Activated CD4-positive, alpha-beta memory T cell treated with anti-CD3 and anti-CD28 coated beads, Interleukin-2, amount 10 ng/mL, durations not matched to agents 7 days and 5 days (primary cell): Measurements from ENCODE around the gene GPR25. TPM values are rescaled to one million over a fixed set of nuclear protein-coding genes. Genes with fewer than 3 reads are reported as not detected.
"Not testable (repeated sequence)": the region's sequence is repeated elsewhere in the genome, so short reads cannot be mapped to it uniquely, and the experiment has no call there.

Experiments used
- CTCF ChIA-PET: fragments of 350-600 bp; sonication (Branson Sonifier 250); formaldehyde crosslinking; loops from one replicate; lab custom pipeline; 2021; ENCODE audit warnings: antibody characterized with exemption, inconsistent platforms; lab: Charles Lee
- POLR2A ChIA-PET: fragments of 350-600 bp; sonication (Branson Sonifier 250); formaldehyde crosslinking; loops from one replicate; lab custom pipeline; 2021; ENCODE audit warnings: antibody characterized with exemption; lab: Charles Lee
- DNase-seq: peaks from one replicate; pipeline ENCODE4 v3.0.0-alpha.2; 2020
- H3K27ac Mint-ChIP-seq: one replicate; pipeline ENCODE4 v1.8.0; 2021; ENCODE audit warnings: mild to moderate bottlenecking, mixed read lengths
- H3K27me3 Mint-ChIP-seq: one replicate; pipeline ENCODE4 v1.8.0; 2021; ENCODE audit warnings: mixed read lengths
- H3K36me3 Mint-ChIP-seq: one replicate; pipeline ENCODE4 v1.8.0; 2021; ENCODE audit warnings: low read depth, mixed read lengths
- H3K4me1 Mint-ChIP-seq: one replicate; pipeline ENCODE4 v1.8.0; 2021; ENCODE audit warnings: mixed read lengths
- H3K4me3 Mint-ChIP-seq: one replicate; pipeline ENCODE4 v1.8.0; 2021; ENCODE audit warnings: mild to moderate bottlenecking, mixed read lengths
- H3K9me3 Mint-ChIP-seq: one replicate; pipeline ENCODE4 v1.8.0; 2021; ENCODE audit warnings: mixed read lengths
- total RNA-seq, 2 experiments: library from RNA; stranded (reverse); gene quantifications; one replicate each; pipeline ENCODE4 v1.2.3, GENCODE V29; 2021

GPR25 gene
- total RNA-seq, 2 experiments from 2014 or later = 0.25 TPM; not detected in 1

DNA sequence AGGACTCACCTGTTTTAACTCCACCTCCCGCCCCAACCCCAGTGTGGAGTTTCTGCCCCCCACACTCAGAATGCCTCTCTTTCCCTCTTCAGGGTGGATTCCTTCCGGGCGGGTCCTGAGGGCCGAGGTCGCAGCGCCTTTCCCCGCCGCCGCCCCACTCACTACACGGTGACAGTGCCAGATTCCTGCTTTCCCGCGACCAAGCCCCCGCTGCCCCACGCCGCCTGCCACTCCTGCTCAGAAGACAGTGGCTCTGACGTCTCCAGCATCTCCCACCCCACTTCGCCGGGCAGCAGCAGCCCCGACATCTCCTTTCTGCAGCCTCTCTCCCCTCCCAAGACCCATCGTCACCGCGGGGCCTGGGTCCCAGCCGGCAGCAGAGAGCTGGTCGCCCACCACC, 38.6 kb downstream of the GPR25 start:
- Mint-ChIP-seq H3K4me1 (no peaks in the 10 kb centered on the region), H3K36me3 (no peaks in the 10 kb centered on the region), H3K27ac (no peak overlapping the region), H3K9me3 (no peaks in the 10 kb centered on the region), H3K27me3 (peaks cover 38% of the 10 kb centered on the region), H3K4me3 (no peak overlapping the region)
- ChIA-PET POLR2A (no interaction called here), CTCF (no interaction called here)
- no peak for DNase-seq

DNA sequence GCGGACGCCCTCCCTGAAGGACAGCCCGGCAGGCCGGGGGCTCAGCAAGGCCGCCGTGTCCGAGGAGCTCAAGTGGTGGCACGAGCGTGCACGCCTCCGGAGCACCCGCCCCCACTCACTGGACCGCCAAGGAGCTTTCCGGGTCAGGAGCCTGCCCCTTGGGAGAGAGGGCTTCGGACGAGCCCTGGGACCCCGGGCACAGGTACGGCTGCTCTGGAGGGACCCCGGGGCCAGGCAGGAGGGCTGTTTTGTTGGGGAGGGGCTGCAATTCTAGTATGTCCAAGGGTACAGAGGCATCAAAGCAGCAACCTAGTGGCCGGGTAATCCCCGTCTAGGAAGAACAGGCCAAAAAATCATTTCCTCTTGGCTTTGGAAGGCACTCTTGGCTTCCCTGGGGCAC, 39.2 kb downstream of the GPR25 start:
- CTCF ChIA-PET = not testable (repeated sequence)

DNA sequence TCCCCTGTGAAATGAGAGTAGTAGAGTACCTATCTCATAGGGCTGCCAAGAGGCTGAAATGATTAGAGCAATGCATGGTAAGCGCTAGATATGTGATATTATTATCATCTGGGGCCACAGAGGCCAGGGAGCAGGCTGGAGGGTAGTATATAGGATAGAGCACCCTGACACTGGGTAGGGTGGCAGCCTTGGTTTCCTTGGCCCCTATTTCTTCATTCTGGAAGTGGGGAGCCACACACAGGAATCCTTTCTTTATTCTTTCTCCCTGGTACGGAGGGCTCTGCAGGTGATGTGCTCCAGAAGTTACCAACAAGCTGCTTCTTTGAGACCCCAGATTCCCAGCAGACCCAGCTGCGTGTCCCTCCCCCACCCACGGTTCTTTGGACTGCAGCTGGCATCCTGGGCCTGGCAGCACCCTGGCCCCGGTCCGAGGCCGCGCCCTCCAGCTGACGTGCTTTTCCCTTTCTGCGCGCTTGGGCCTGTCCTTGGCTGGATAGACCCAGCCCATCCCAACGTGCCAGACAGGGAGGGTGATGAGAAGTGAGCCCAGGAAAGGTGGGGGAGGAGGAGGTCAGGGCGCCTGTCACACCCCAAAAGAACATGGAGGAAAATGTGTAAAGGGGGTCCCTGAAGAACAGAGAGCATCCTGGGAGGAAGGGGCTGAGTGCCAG, 40.1 kb downstream of the GPR25 start:
- H3K27ac Mint-ChIP-seq = no peak overlapping the region
- no peaks in the 10 kb centered on the region for H3K36me3 Mint-ChIP-seq
- H3K4me1 Mint-ChIP-seq = no peaks in the 10 kb centered on the region
- CTCF ChIA-PET = no interaction called here
- POLR2A ChIA-PET = no interaction called here
- H3K27me3 Mint-ChIP-seq = peaks cover 29% of the 10 kb centered on the region
- no peaks in the 10 kb centered on the region for H3K9me3 Mint-ChIP-seq
- no peak overlapping the region for H3K4me3 Mint-ChIP-seq
- no peak for DNase-seq

More for the DNA sequence above, 39.2 kb downstream of the GPR25 start:
- H3K9me3 Mint-ChIP-seq, H3K4me3 Mint-ChIP-seq, POLR2A ChIA-PET, DNase-seq, H3K36me3 Mint-ChIP-seq, H3K4me1 Mint-ChIP-seq, H3K27ac Mint-ChIP-seq: not testable (repeated sequence)
- peaks cover 35% of the 10 kb centered on the region for H3K27me3 Mint-ChIP-seq

DNA sequence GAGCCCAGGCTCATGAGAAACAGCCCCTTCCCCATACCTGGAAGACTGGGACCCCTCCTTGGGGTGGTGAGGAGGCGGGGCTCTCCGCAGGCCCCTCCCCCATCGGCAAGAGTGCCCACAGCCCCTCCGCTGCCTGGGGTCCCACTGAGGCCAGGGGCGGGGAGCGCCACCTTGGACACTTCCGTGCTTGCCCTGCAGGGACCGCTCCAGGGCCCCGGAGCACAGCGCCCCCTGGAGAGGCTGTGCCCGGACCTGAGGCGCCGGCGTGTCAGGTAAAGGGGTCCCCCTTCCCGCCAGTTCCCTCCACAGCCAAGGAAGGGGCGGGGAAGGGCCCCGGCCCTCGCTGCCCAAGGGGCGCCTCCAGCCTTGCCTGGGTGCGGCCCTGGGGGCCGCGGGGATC, 43.4 kb downstream of the GPR25 start:
- H3K9me3 Mint-ChIP-seq = no peaks in the 10 kb centered on the region
- peaks cover 17% of the 10 kb centered on the region for H3K27me3 Mint-ChIP-seq
- CTCF ChIA-PET = no interaction called here
- no peaks in the 10 kb centered on the region for H3K4me1 Mint-ChIP-seq
- POLR2A ChIA-PET = no interaction called here
- no peak overlapping the region for H3K4me3 Mint-ChIP-seq
- no peak overlapping the region for H3K27ac Mint-ChIP-seq
- H3K36me3 Mint-ChIP-seq = no peaks in the 10 kb centered on the region
- no peak for DNase-seq

DNA sequence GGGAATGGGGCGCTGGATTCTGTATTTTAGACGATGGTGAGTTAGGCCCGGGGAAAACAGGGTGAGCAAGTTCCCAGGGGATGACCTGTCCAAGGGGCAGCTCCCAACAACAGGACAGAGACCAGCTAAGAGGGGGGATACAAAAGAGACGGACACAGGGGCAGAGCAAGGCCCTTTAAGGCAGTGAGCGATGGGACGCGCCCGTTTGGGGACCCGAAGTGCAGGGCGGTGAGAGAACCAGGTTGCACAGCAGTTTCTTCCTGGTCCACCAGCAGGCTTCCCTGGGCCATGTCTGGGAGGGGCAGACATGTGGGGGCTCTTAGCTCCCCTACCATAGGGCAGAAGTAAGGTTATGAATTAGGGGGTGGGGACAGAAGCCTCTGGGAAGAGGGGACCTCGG, 43.9 kb downstream of the GPR25 start:
- Mint-ChIP-seq H3K27ac (no peak overlapping the region), H3K4me3 (no peak overlapping the region), H3K9me3 (no peaks in the 10 kb centered on the region), H3K36me3 (no peaks in the 10 kb centered on the region), H3K27me3 (peaks cover 19% of the 10 kb centered on the region), H3K4me1 (no peaks in the 10 kb centered on the region)
- CTCF ChIA-PET = no interaction called here
- no peak for DNase-seq
- POLR2A ChIA-PET = no interaction called here

DNA sequence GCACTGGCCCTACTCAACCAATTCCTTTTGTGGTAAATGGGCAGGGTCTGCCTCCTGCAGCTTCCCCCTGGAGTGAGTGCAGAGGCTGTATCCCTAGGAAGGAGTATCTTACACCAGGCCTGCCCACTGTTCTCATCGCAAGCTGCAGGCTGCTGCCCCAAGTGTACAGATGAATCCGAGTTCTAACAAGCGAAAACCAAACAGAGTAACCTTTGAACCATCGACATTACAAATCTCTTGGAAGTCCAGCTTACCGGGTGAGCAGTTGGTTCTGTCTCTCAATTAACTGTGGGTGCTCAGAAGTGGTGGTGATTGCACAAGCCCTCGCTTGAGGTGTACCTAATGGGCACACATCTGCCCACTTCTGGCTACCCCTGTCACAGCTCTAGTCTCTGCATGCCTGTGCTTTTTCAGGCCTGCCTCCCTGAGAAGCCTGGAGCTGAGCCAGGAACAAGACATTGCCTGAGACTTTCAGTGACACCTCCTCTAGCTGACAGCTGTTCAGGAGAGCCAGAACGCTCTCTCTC, 44.6 kb downstream of the GPR25 start:
- Mint-ChIP-seq H3K36me3 (no peaks in the 10 kb centered on the region), H3K27me3 (peaks cover 19% of the 10 kb centered on the region), H3K9me3 (no peaks in the 10 kb centered on the region), H3K27ac (no peak overlapping the region), H3K4me1 (no peaks in the 10 kb centered on the region), H3K4me3 (no peak overlapping the region)
- ChIA-PET CTCF (no interaction called here), POLR2A (no interaction called here)
- DNase-seq = no peak

DNA sequence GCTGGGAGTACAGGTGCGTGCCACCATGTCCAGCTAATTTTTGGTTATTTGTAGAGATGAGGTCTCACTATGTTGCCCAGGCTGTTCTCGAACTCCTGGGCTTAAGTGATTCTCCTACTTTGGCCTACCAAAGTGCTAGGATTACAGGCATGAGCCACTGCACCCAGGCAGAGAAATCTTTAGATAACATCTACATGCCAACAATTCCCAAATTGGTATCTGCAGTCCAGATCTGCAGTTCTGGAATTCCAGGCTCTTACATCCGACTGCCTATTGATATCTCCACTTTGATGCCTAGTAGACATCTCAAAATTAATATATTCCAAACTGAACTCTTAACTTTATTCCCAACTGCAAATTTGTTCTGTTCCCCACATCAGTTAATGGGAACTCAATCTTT, 45.2 kb downstream of the GPR25 start:
- DNase-seq = no peak
- ChIA-PET POLR2A (interaction anchor here (1.2 kb wide), 1 partner anchor 45 kb away, joined by 3 read pairs; no protein-coding TSS in a partner anchor), CTCF (no interaction called here)
- H3K27me3 Mint-ChIP-seq = peaks cover 19% of the 10 kb centered on the region
- no peaks in the 10 kb centered on the region for H3K36me3 Mint-ChIP-seq
- no peaks in the 10 kb centered on the region for H3K4me1 Mint-ChIP-seq
- no peaks in the 10 kb centered on the region for H3K9me3 Mint-ChIP-seq
- H3K4me3 Mint-ChIP-seq = no peak overlapping the region
- no peak overlapping the region for H3K27ac Mint-ChIP-seq

DNA sequence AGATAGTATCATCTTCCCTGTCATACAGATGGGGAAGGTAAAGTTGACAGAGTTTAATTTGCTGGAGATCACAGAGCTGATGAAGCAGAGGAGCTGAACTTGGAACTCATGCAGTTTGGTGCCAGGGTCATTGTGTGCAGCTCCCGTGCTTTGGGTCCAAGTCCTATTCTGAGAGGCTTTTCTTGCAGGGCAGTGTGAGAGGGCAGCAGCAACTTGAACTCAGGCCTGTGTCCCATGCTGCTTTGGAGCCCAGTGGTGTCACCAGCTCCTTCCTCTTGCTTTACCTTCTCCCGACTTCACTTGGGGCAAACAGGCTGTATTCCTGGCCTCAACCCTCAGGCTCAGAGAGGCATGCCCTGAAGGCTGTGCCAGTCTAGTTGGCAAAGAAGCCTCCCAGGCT, 46.6 kb downstream of the GPR25 start:
- H3K27ac Mint-ChIP-seq = no peak overlapping the region
- DNase-seq = no peak
- no peaks in the 10 kb centered on the region for H3K9me3 Mint-ChIP-seq
- H3K4me1 Mint-ChIP-seq = no peaks in the 10 kb centered on the region
- H3K36me3 Mint-ChIP-seq = no peaks in the 10 kb centered on the region
- H3K27me3 Mint-ChIP-seq = peaks cover 25% of the 10 kb centered on the region
- CTCF ChIA-PET = no interaction called here
- no peak overlapping the region for H3K4me3 Mint-ChIP-seq
- POLR2A ChIA-PET = interaction anchor here (1.0 kb wide), 1 partner anchor 12 kb away, joined by 3 read pairs; no protein-coding TSS in a partner anchor

DNA sequence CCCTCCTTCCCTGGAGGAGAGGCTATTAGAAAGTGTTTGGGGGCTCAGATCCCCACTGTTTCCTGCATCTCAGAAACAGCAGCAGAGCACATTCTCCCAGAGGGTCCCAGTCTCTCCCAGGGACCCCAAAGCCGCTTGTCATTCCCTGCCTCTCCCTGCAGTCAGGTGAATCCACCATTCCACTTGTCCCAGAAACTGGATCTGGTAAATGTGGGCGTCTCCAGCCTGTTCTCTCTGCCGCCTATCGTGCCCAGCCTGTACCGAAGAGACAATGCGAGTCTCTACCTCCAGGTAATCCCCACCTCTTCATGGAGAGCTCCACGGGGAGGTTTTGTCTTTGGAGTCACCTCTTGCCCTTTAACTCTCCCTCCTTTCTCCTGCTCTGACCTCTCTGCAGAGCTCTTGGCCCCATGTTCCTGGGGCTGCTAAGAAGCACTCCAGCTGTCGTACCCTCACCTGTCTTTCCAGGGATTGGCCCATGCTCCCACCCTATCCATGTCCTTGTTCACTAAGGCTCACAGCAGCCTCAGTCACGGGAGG, 48.9 kb downstream of the GPR25 start:
- Mint-ChIP-seq H3K9me3 (no peaks in the 10 kb centered on the region), H3K4me1 (peaks cover 5% of the 10 kb centered on the region), H3K27ac (no peak overlapping the region), H3K4me3 (no peak overlapping the region), H3K27me3 (peaks cover 27% of the 10 kb centered on the region), H3K36me3 (no peaks in the 10 kb centered on the region)
- ChIA-PET CTCF (no interaction called here), POLR2A (no interaction called here)
- DNase-seq = no peak

DNA sequence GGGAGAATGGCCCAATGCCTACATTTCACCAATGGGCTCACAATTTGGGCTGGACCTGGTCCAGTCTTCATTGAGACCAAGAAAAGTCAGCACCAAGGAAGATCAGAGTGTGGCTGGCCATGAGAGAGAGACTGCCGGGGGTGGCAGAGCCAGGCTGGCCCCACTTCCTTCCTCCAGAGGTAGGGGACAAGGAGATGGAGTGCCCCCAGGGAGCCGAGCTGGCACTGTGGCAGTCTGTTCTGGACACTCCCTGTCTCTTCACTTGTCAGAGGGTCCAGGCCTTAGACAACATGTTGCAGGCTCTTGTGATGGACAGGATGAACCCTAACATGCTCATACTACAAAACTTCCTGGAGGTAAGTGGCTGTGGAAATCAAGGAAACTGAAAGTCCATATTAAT, 49.6 kb downstream of the GPR25 start:
- peaks cover 5% of the 10 kb centered on the region for H3K4me1 Mint-ChIP-seq
- POLR2A ChIA-PET = no interaction called here
- H3K4me3 Mint-ChIP-seq = no peak overlapping the region
- H3K36me3 Mint-ChIP-seq = no peaks in the 10 kb centered on the region
- H3K27ac Mint-ChIP-seq = no peak overlapping the region
- no peaks in the 10 kb centered on the region for H3K9me3 Mint-ChIP-seq
- DNase-seq = no peak
- CTCF ChIA-PET = no interaction called here
- H3K27me3 Mint-ChIP-seq = peaks cover 32% of the 10 kb centered on the region

DNA sequence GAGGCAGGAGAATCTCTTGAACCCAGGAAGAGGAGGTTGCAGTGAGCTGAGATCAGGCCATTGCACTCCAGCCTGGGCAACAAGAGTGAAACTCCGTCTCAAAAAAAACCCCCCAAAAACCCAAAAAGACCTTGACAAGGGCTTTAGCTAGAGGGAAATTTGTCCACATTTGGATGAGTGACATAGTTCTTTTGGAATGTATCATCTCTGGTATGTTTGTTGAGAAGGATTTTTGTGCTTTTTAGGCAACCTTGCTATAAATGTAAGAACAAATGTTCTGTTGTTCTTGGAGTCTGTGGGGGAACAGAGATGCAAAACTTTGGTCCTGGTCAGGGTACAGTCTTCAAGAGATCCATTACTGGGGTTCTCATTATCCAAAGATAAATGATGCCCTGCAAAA, 50.8 kb downstream of the GPR25 start:
- Mint-ChIP-seq H3K27me3 (peaks cover 35% of the 10 kb centered on the region), H3K27ac (no peak overlapping the region), H3K4me3 (no peak overlapping the region), H3K9me3 (no peaks in the 10 kb centered on the region), H3K4me1 (peaks cover 5% of the 10 kb centered on the region), H3K36me3 (no peaks in the 10 kb centered on the region)
- ChIA-PET POLR2A (no interaction called here), CTCF (no interaction called here)
- DNase-seq = no peak
